ENCODE results near the gene TMCC1. TPM values are rescaled to one million over a fixed set of nuclear protein-coding genes. Genes with fewer than 3 reads are reported as not detected.

TMCC1 gene
- total RNA-seq, 1 experiment from 2014 or later, result 6.2 TPM

DNA sequence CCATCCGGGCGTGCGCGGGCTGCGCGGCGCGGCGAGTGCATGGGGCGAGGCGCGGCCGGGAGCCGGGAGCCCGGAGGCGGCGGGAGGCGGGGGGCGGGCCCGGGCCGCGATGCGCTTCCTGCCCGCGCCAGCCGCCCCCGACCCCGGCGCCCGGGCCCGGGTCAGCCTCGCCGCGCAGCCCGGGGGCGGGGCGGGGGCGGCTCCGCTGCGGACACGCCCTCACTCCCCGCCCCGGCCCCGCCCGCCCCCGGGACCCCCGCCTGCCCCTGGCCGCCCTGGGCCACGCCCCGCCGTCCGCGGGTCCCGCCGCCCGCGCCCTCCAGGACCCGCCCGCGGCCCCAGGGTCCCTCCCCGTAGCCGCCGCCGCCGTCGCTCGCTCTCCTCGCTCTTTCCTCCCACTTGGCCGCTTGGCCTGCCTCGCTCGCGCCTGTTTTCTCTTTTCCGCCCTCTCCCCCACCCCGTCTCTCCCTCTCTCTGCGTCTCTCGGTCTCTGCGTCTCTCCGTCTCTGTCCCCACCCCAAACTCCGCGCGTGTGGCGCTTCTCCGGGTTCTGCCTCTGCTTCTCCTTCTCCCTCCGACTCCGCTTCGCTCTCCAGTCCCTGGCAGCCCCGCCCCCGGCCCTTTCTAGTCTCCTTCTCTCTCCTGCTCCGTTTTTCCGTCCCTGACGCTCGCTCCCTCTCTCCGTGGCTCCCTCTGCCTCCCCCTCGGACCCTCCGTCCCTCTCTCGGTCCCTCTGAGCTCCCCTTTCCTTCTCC lies 286.7 kb downstream of the TMCC1 start, which contains the start of gene PLXND1:
PLXND1 (minus strand) TSS at position 41 of the 755 bp plus-strand sequence; CDS start at position 4, 37 bp downstream.
- Histone ChIP-seq H3K27ac (ENCODE audit: low read length) (no peak within 1 kb of the TSS), H3K27me3 (ENCODE audit: low read length) (no peaks in the 10 kb centered on the region), H4K20me1 (ENCODE audit: low read length) (no peaks in the 10 kb centered on the region), H3K9me3 (ENCODE audit: low read length) (no peaks in the 10 kb centered on the region), H3K9me2 (replicated peaks; ENCODE audit: low read length) (no peaks in the 10 kb centered on the region), H3K4me2 (ENCODE audit: low read length) (peak within 1 kb of the TSS; percentile 80), H3K4me1 (ENCODE audit: insufficient read depth, low read length) (peaks cover 9% of the 10 kb centered on the region; the same call in 1 of the 2 replicates), H3K36me3 (ENCODE audit: low read depth, low read length) (no peaks in the 10 kb centered on the region), H3K79me2 (ENCODE audit: low read length) (peaks cover 5% of the 10 kb centered on the region), H3K4me3 (ENCODE audit: low read length) (peak within 1 kb of the TSS; percentile 67), H3F3A (ENCODE audit: low read length, unreplicated experiment) (no peaks in the 10 kb centered on the region), H3K9ac (ENCODE audit: low read length) (no peak within 1 kb of the TSS), H2AFZ (ENCODE audit: low read length) (peak within 1 kb of the TSS; percentile 87)
- intact Hi-C loops (cut with micrococcal nuclease), result no loop called here
- peak; percentile 38 for DNase-seq
- TF ChIP-seq, protein P1, sequence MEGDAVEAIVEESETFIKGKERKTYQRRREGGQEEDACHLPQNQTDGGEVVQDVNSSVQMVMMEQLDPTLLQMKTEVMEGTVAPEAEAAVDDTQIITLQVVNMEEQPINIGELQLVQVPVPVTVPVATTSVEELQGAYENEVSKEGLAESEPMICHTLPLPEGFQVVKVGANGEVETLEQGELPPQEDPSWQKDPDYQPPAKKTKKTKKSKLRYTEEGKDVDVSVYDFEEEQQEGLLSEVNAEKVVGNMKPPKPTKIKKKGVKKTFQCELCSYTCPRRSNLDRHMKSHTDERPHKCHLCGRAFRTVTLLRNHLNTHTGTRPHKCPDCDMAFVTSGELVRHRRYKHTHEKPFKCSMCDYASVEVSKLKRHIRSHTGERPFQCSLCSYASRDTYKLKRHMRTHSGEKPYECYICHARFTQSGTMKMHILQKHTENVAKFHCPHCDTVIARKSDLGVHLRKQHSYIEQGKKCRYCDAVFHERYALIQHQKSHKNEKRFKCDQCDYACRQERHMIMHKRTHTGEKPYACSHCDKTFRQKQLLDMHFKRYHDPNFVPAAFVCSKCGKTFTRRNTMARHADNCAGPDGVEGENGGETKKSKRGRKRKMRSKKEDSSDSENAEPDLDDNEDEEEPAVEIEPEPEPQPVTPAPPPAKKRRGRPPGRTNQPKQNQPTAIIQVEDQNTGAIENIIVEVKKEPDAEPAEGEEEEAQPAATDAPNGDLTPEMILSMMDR (conservative IDR thresholded peaks at IDR 0.05; ENCODE audit: low read depth, low read length), result no peak
- TF ChIP-seq EZH2 (IDR thresholded peaks at IDR 0.05; ENCODE audit: low read length, unreplicated experiment) (no peak), EZH2phosphoT487 (IDR thresholded peaks at IDR 0.05; ENCODE audit: borderline replicate concordance, low read length) (no peak)
- ChIA-PET POLR2A (ENCODE audit: unreplicated experiment) (no interaction called here), CTCF (no interaction called here)
- no TSS peak for BruUV-seq (replicated peaks)
- peak; percentile 39 for ATAC-seq

DNA sequence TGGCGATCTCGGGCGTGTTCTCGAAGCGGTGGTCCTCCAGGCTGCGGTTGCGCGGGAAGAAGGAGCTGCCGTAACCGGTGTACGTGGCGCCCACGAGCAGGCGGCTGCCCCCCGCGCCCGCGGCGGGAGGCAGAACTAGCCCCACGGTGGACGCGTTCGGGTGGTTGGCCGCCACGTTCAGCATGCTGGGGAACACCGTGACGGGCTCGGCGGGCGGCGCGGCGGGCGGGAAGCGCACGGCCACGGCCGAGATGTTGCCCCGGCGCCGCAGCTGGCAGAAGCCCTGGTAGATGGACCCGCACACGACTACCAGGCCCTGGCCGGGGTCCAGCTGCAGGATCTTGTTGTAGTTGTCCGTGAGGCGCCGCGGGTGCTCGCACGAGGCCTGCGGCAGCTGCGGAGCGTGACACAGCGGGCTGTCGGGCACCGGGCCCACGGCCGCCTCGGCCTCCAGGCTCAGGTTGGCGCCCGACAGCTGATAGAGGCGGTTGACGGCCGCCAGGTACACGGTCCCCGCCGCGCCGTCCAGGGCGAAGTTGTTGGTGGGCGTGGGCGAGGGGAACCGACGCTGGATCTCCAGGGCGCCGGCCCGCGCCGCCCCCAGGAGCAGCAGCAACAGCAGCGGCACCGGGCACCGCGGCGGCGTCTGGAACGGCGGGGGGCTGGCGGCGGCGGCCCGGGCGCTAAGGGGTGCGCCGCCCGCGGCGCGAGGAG lies 287.4 kb downstream of the TMCC1 start:
- Histone ChIP-seq H3K4me2 (ENCODE audit: low read length) (peak overlapping the region; percentile 76), H3K9me2 (replicated peaks; ENCODE audit: low read length) (no peaks in the 10 kb centered on the region), H2AFZ (ENCODE audit: low read length) (peak overlapping the region; percentile 48; the same call in 1 of the 2 replicates), H3K79me2 (ENCODE audit: low read length) (peaks cover 5% of the 10 kb centered on the region), H3F3A (ENCODE audit: low read length, unreplicated experiment) (no peaks in the 10 kb centered on the region), H3K9ac (ENCODE audit: low read length) (no peak overlapping the region), H3K27ac (ENCODE audit: low read length) (no peak overlapping the region), H3K9me3 (ENCODE audit: low read length) (no peaks in the 10 kb centered on the region), H3K27me3 (ENCODE audit: low read length) (no peaks in the 10 kb centered on the region), H3K4me1 (ENCODE audit: insufficient read depth, low read length) (peaks cover 9% of the 10 kb centered on the region; the same call in 1 of the 2 replicates), H3K36me3 (ENCODE audit: low read depth, low read length) (no peaks in the 10 kb centered on the region), H4K20me1 (ENCODE audit: low read length) (no peaks in the 10 kb centered on the region), H3K4me3 (ENCODE audit: low read length) (peak overlapping the region; percentile 62)
- DNase-seq, result peak; percentile 9
- CTCF ChIA-PET, result no interaction called here
- TF ChIP-seq EZH2 (IDR thresholded peaks at IDR 0.05; ENCODE audit: low read length, unreplicated experiment) (no peak), EZH2phosphoT487 (IDR thresholded peaks at IDR 0.05; ENCODE audit: borderline replicate concordance, low read length) (no peak)
- TF ChIP-seq, protein P1 (conservative IDR thresholded peaks at IDR 0.05; ENCODE audit: low read depth, low read length), result no peak
- BruUV-seq (replicated peaks), result no TSS peak
- POLR2A ChIA-PET (ENCODE audit: unreplicated experiment), result no interaction called here
- intact Hi-C loops (cut with micrococcal nuclease), result no loop called here
- peak; percentile 14 for ATAC-seq
